CD4-positive, alpha-beta memory T cell (primary cell): ENCODE results near the gene DLGAP5. TPM values are rescaled to one million over a fixed set of nuclear protein-coding genes. Genes with fewer than 3 reads are reported as not detected.

Source experiments
- CTCF ChIA-PET: fragments of 350-600 bp; sonication (Branson Sonifier 250); formaldehyde crosslinking; loops from one replicate; lab custom pipeline; 2021; ENCODE audit warnings: inconsistent platforms; ENCODE audit not compliant: partially characterized antibody; lab: Charles Lee
- POLR2A ChIA-PET: fragments of 350-600 bp; sonication (Branson Sonifier 250); formaldehyde crosslinking; loops from one replicate; lab custom pipeline; 2021; ENCODE audit not compliant: partially characterized antibody; lab: Charles Lee
- DNase-seq, 5 donors: peaks; one replicate each; pipeline versions ENCODE4 v3.0.0 to v3.0.0-alpha.2; 2020 to 2022; ENCODE audit warnings: mixed read lengths in 1 of 5
- H3K27ac ChIP-seq: one replicate; pipeline ENCODE4 v1.7.0; 2013; ENCODE audit warnings: low read depth, low read length
- H3K27me3 ChIP-seq: 2 replicates; pipeline ENCODE4 v1.7.0; 2013; ENCODE audit warnings: mild to moderate bottlenecking, low read length, moderate library complexity; ENCODE audit not compliant: insufficient read depth
- H3K36me3 ChIP-seq: 2 replicates; pipeline ENCODE4 v1.7.0; 2013; ENCODE audit warnings: mild to moderate bottlenecking, low read length, moderate library complexity; ENCODE audit not compliant: insufficient read depth
- H3K4me1 ChIP-seq: 2 replicates; pipeline ENCODE4 v1.7.0; 2013; ENCODE audit warnings: mild to moderate bottlenecking, low read length, moderate library complexity; ENCODE audit not compliant: insufficient read depth
- H3K4me3 ChIP-seq, 2 donors: one replicate each; pipeline ENCODE4 v1.7.0; 2013; ENCODE audit warnings: low read length in 2 of 2, mild to moderate bottlenecking in 1 of 2
- H3K9me3 ChIP-seq, 2 donors: one replicate each; pipeline ENCODE4 v1.7.0; 2013; ENCODE audit warnings: low read length in 2 of 2, control low read depth in 1 of 2; ENCODE audit not compliant: control insufficient read depth in 1 of 2
- H3K27ac Mint-ChIP-seq, 7 donors: one replicate each; pipeline ENCODE4 v1.8.0; 2020 to 2021; ENCODE audit warnings: mixed read lengths in 7 of 7, mild to moderate bottlenecking in 6 of 7, inconsistent platforms in 3 of 7, moderate library complexity in 3 of 7
- H3K27me3 Mint-ChIP-seq, 2 donors: one replicate each; pipeline ENCODE4 v1.8.0; 2020 to 2021; ENCODE audit warnings: mixed read lengths in 2 of 2
- H3K36me3 Mint-ChIP-seq, 2 donors: one replicate each; pipeline ENCODE4 v1.8.0; 2020 to 2021; ENCODE audit warnings: mixed read lengths in 2 of 2, inconsistent platforms in 1 of 2, mild to moderate bottlenecking in 1 of 2
- H3K4me1 Mint-ChIP-seq, 4 donors: one replicate each; pipeline ENCODE4 v1.8.0; 2020 to 2021; ENCODE audit warnings: mixed read lengths in 4 of 4, mild to moderate bottlenecking in 1 of 4
- H3K4me3 Mint-ChIP-seq, 8 donors: one replicate each; pipeline ENCODE4 v1.8.0; 2020 to 2021; ENCODE audit warnings: mixed read lengths in 8 of 8, mild to moderate bottlenecking in 7 of 8, moderate library complexity in 6 of 8, inconsistent platforms in 3 of 8
- H3K9me3 Mint-ChIP-seq, 8 donors: one replicate each; pipeline ENCODE4 v1.8.0; 2020 to 2021; ENCODE audit warnings: mixed read lengths in 8 of 8, mild to moderate bottlenecking in 5 of 8, inconsistent platforms in 3 of 8, moderate library complexity in 1 of 8
- intact Hi-C: fragments of 100-400 bp; cut with micrococcal nuclease; formaldehyde crosslinking; loops from one replicate; pipeline ENCODE4 v1.15.1; 2023
- polyA plus RNA-seq, 2 donors: library from polyadenylated mRNA; unstranded; fragments of 300-500 nt; fragmentation: Illumina TruSeq; gene quantifications; one replicate each; pipeline ENCODE4 v1.2.3, GENCODE V29; 2021
- total RNA-seq, 2 experiments: library from RNA; stranded (reverse); gene quantifications; one replicate each; pipeline ENCODE4 v1.2.3, GENCODE V29; 2021

The DLGAP5 gene
- total and polyA plus RNA-seq, 4 experiments from 2014 or later, result not detected

- DNase-seq, result no peak
- no peaks in the 10 kb centered on the region for H3K27me3 Mint-ChIP-seq
- Histone ChIP-seq H3K4me3 (no peak overlapping the region), H3K36me3 (no peaks in the 10 kb centered on the region), H3K9me3 (no peaks in the 10 kb centered on the region), H3K27me3 (no peaks in the 10 kb centered on the region), H3K27ac (no peak overlapping the region), H3K4me1 (peaks cover 56% of the 10 kb centered on the region)
- ChIA-PET CTCF (interaction anchor here (0.6 to 1.5 kb wide), 10 partner anchors 8 to 63 kb away, joined by 3 to 20 read pairs (median 4); partner anchors contain the start of gene MAPK1IP1L), POLR2A (interaction anchor here (0.9 to 2.5 kb wide), 3 partner anchors 10 to 61 kb away, joined by 3 to 17 read pairs (median 6); partner anchors contain the start of gene MAPK1IP1L)
- intact Hi-C loops, result no loop called here
- H3K4me1 Mint-ChIP-seq, result peaks cover 34 to 52% (median 44%) of the 10 kb centered on the region in 4 donors
- H3K36me3 Mint-ChIP-seq, result no peaks in the 10 kb centered on the region
- peak overlapping the region in 6 of 7 donors; percentile 68 to 92 (median 87) for H3K27ac Mint-ChIP-seq
- no peaks in the 10 kb centered on the region for H3K9me3 Mint-ChIP-seq
- peak overlapping the region; percentile 15 to 83 (median 68) for H3K4me3 Mint-ChIP-seq
Observed at GRCh38 chr14:55098561-55098898, 92.9 kb downstream of the DLGAP5 start.

Other genes with a start within 250 kb of the DLGAP5 start
- gene WDHD1, start 164.5 kb downstream of the DLGAP5 start, total RNA-seq, result 1 to 10 TPM; 4.0 to 4.1 TPM
- gene WDHD1, start 164.5 kb downstream of the DLGAP5 start, polyA plus RNA-seq, result 1 to 10 TPM; 1.4 to 3.3 TPM
- gene SOCS4, start 164.3 kb downstream of the DLGAP5 start, total RNA-seq, result 10 to 100 TPM; 19.2 to 24.5 TPM
- gene SOCS4, start 164.3 kb downstream of the DLGAP5 start, polyA plus RNA-seq, result 1 to 10 TPM; 3.3 to 3.9 TPM
- gene MAPK1IP1L, start 139.9 kb downstream of the DLGAP5 start, total RNA-seq, result 10 to 100 TPM; 67.2 to 73.4 TPM
- gene MAPK1IP1L, start 139.9 kb downstream of the DLGAP5 start, polyA plus RNA-seq, result 10 to 100 TPM; 82.1 to 89.3 TPM
- 10 to 100 TPM; 46.3 to 51.1 TPM for gene LGALS3, start 62.3 kb downstream of the DLGAP5 start, total RNA-seq
- 10 to 100 TPM; 88.6 to 98.1 TPM for gene LGALS3, start 62.3 kb downstream of the DLGAP5 start, polyA plus RNA-seq
- 10 to 100 TPM; 42.1 to 43.6 TPM for gene FBXO34, start 79.8 kb upstream of the DLGAP5 start, total RNA-seq
- 10 to 100 TPM; 33.8 to 44.1 TPM for gene FBXO34, start 79.8 kb upstream of the DLGAP5 start, polyA plus RNA-seq
- 10 to 100 TPM; 18.3 to 18.4 TPM for gene ATG14, start 220.2 kb upstream of the DLGAP5 start, total RNA-seq
- gene ATG14, start 220.2 kb upstream of the DLGAP5 start, polyA plus RNA-seq, result 1 to 10 TPM; 2.5 to 8.3 TPM
- not detected for gene TBPL2, start 249.0 kb upstream of the DLGAP5 start, total RNA-seq
- gene TBPL2, start 249.0 kb upstream of the DLGAP5 start, polyA plus RNA-seq, result not detected